GM23338 (cell line): ENCODE data around the gene MAP4K3.

Source experiments
- CREB1 ChIP-seq: fragments of 250-450 bp; sonication (Bioruptor Pico); IDR thresholded peaks from 2 replicates; pipeline ENCODE4 v1.5.0; 2020; ENCODE audit warnings: low read depth, mild to moderate bottlenecking, moderate library complexity
- CTCF ChIP-seq, 2 experiments: fragments of 200-600 bp in 1 of 2; sonication (generic) in 1 of 2; conservative IDR thresholded peaks; 2 replicates each; pipeline versions ENCODE4 v1.5.1 to v1.6.1; 2016 to 2017; ENCODE audit warnings: antibody characterized with exemption in 2 of 2, low read depth in 2 of 2, mild to moderate bottlenecking in 2 of 2, moderate library complexity in 1 of 2
- ETS1 ChIP-seq: IDR thresholded peaks from 2 replicates; pipeline ENCODE4 v1.6.1; 2016; ENCODE audit warnings: antibody characterized with exemption
- EZH2 ChIP-seq: fragments of 200-600 bp; sonication (generic); IDR thresholded peaks from one replicate; pipeline ENCODE4 v1.8.0; 2017; ENCODE audit warnings: antibody characterized with exemption, mild to moderate bottlenecking, low read depth; ENCODE audit not compliant: unreplicated experiment
- EZH2phosphoT487 ChIP-seq: fragments of 200-600 bp; sonication (generic); IDR thresholded peaks from one replicate; pipeline ENCODE4 v1.8.1; 2018; ENCODE audit warnings: antibody characterized with exemption; ENCODE audit not compliant: unreplicated experiment
- JUNB ChIP-seq: IDR thresholded peaks from one replicate; pipeline ENCODE4 v1.6.1; 2016; ENCODE audit warnings: antibody characterized with exemption; ENCODE audit not compliant: unreplicated experiment
- POLR2AphosphoS5 ChIP-seq: IDR thresholded peaks from 2 replicates; pipeline ENCODE4 v1.6.1; 2016; ENCODE audit warnings: antibody characterized with exemption, low read depth
- REST ChIP-seq: IDR thresholded peaks from one replicate; pipeline ENCODE4 v1.6.1; 2018; ENCODE audit warnings: antibody characterized with exemption; ENCODE audit not compliant: unreplicated experiment
- ZNF114 ChIP-seq: fragments of 250-450 bp; sonication (Bioruptor Pico); IDR thresholded peaks from 2 replicates; pipeline ENCODE4 v1.5.0; 2020; ENCODE audit warnings: mild to moderate bottlenecking, moderate library complexity
- ZNF331 ChIP-seq: fragments of 250-450 bp; sonication (Bioruptor Pico); IDR thresholded peaks from 2 replicates; pipeline ENCODE4 v1.5.0; 2020; ENCODE audit warnings: low read depth, mild to moderate bottlenecking, moderate library complexity
- ZNF462 ChIP-seq: fragments of 250-450 bp; sonication (Bioruptor Pico); IDR thresholded peaks from 2 replicates; pipeline ENCODE4 v1.5.0; 2020; ENCODE audit warnings: mild to moderate bottlenecking, moderate library complexity

- no peak for TF ChIP-seq REST
- TF ChIP-seq POLR2AphosphoS5, result no peak
- no peak for TF ChIP-seq CTCF (conservative IDR thresholded peaks at IDR 0.05; ENCODE audit: low read depth in 2 of 2)
- TF ChIP-seq EZH2, result no peak
- TF ChIP-seq ETS1, result no peak
- no peak for TF ChIP-seq EZH2phosphoT487
- TF ChIP-seq ZNF462, result no peak
- no peak for TF ChIP-seq JUNB
- TF ChIP-seq ZNF114 (CRISPR knock-in tag), result no peak
- no peak for TF ChIP-seq CREB1 (CRISPR knock-in tag)
- no peak for TF ChIP-seq ZNF331 (CRISPR knock-in tag)
Measured at GRCh38 chr2:39225567-39225966, 211.5 kb downstream of the MAP4K3 start.
